Measurements from ENCODE around the gene PPP4R3B. TPM values are rescaled to one million over a fixed set of nuclear protein-coding genes. Genes with fewer than 3 reads are reported as not detected.

PPP4R3B gene
- total RNA-seq, 1 donor from 2014 or later: 80.1 TPM

GRCh38 chr2:55511508-55512124 is 105.8 kb downstream of the PPP4R3B start:
- peak; percentile 55 for DNase-seq

GRCh38 chr2:55502590-55503141 is 114.8 kb downstream of the PPP4R3B start:
- no peak for DNase-seq

DNA sequence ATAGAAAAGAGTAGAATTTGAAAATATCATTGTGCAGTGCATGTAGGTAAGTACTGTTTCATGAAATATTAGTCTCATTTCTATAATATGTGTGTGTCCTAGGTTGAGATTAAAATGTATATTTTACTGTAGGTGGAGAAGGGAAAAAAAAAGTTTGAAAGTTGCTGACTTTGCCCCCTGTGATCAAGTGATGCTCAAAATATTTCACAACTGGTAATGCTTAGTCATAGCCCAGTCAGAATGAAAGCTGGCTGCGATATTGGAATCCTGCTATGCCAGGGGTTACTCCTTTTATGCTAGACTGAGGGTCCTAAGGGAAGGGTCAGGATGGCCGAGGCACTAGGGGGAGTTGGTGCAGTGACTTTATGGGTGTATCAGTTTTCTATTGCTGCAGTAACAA is 117.4 kb downstream of the PPP4R3B start:
- no peak for DNase-seq

- DNase-seq: no peak
Observed at GRCh38 chr2:55498582-55498981, 118.8 kb downstream of the PPP4R3B start.

Small RNA genes lying within 50 kb of the gene (small RNA-seq; reads per million reads assigned to genes)
- gene RF00586 (ENCODE audit: low replicate concordance) (not detected), gene RNU6-634P (ENCODE audit: low replicate concordance) (not detected)

Other genes starting within 250 kb of the PPP4R3B start
- 100 TPM for gene CCDC88A, start 197.8 kb downstream of the PPP4R3B start, total RNA-seq
- 13.0 TPM for gene CFAP36, start 97.9 kb downstream of the PPP4R3B start, total RNA-seq
- 23.8 TPM for gene PNPT1, start 76.2 kb upstream of the PPP4R3B start, total RNA-seq

All from tongue (tissue), 3 donors.